HG03469 (cell line): ENCODE measurements around the gene NDUFAF7.
A peak's percentile ranks its signal among the peaks of the same experiment; 100 is the strongest.
"Not testable (repeated sequence)": the region's sequence is repeated elsewhere in the genome, so short reads cannot be mapped to it uniquely, and the experiment has no call there.

Source experiments
- ATAC-seq: cut with Tn5 transposase; IDR thresholded peaks from one replicate; pipeline ENCODE4 v1.9.1; 2021; ENCODE audit warnings: mild to moderate bottlenecking, moderate library complexity, moderate number of reproducible peaks; ENCODE audit not compliant: unreplicated experiment

Gene NDUFAF7, protein sequence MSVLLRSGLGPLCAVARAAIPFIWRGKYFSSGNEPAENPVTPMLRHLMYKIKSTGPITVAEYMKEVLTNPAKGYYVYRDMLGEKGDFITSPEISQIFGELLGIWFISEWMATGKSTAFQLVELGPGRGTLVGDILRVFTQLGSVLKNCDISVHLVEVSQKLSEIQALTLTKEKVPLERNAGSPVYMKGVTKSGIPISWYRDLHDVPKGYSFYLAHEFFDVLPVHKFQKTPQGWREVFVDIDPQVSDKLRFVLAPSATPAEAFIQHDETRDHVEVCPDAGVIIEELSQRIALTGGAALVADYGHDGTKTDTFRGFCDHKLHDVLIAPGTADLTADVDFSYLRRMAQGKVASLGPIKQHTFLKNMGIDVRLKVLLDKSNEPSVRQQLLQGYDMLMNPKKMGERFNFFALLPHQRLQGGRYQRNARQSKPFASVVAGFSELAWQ

DNA sequence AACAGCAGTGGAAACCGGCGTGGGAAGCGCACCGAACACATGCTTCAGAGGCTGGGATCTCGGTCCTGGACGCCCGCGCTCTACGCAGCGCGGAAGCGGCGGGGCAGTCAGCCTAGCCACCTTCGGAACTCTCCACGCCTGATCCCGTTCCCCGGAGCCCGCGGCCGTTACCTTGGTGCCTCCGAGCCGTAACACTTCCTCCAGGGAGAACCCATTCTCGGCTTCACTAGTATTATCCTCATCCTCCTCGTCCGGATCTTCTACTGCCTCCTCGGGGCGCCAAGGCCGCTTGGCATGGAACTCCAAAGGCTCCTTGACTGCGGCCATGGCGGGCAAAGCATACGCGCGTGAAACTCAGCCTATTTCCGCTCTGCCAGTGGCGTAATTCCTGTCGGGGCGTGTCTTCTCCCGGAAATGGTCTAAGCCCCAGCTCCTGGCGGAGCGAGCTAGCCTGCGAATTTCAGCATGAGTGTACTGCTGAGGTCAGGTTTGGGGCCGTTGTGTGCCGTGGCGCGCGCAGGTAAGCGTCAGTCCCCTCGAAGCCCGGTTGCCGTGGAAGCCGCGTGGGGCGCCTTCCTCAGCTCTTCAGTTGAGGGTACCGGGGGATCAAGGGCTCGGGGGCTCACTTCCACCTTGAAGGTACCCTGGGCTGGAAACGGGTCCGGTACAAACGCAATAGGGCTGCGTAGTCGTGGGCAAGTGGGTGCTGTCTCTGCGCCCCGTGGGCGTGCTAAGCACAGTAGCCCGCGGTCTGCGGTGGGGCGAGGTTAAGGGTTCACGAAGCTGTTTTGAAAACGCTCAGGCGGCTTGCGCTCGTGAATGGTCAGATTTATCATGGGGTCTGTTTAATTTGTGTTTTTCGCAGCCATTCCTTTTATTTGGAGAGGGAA is at the start of gene NDUFAF7, which contains the start of gene CEBPZ:
Gene NDUFAF7, plus strand, starts transcription at position 418 of the 890 bp plus-strand sequence. Its CDS starts 48 bp downstream, at position 466.
Gene CEBPZ, minus strand, starts transcription at position 356 of the 890 bp plus-strand sequence. Its CDS starts 29 bp downstream, at position 327.
- peak; percentile 87 for ATAC-seq

DNA sequence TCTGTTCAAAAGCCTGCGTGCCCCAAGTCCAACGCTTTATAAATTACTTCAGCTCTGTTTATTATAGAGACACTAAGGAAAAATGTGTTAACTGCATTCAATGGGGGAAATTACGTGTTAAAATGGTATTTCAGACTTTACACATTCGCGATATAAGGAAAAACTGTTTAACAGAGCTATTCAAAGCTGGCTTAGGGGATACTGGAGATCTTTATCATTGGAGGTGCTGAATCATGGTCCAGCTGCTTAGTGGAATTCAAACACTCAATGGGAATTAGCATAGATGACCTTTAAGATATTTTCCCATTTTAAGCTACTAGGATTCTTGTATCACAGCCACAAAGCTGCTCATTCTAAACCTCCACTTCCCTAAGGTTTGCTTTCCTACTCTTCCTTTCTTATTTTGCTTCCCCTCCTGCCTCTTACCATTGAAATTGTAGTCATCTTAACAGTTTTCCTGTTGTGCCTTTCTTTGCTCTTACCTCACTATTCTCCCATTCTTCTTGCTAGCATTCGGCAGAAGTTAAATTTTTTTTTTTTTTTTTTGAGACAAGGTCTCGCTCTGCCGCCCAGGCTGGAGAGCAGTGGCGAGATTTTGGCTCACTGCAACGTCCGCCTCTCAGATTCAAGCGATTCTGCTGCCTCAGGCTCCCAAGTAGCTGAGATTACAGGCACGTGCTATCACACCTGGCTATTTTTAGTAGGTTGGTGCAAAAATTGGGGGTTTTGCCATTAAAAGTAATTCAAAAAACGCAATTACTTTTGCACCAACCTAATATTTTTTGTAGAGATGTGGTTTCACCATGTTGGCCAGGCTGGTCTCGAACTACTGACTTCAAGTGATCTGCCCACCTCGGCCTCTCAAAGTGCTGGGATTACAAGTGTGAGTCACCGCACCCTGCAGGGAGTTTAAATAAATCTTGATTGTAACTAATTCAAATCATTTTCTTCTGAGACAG is 49.5 kb upstream of the NDUFAF7 start:
- ATAC-seq: no peak

DNA sequence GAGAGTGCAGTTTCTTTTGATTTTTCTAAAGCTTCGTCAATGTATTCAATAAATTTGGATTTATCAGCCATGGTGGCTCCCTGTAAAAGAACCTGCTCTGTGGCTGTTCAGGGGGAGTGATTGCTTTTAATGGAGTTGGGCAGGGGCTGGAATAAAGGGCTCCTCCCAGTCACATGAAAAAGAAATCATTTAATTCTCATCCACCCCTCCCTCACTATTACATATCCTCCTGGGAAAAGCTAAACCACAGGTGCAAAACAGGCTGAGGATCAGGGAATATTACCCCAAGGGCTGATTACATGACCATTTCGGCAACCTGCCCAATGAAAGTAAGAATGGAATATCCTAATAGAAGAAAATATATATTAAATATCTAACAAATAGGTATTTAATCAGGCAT is 42.9 kb upstream of the NDUFAF7 start, which contains the start of gene SULT6B1:
Gene SULT6B1, minus strand, starts transcription at position 101 of the 400 bp plus-strand sequence. Its CDS starts 30 bp downstream, at position 71.
- no peak for ATAC-seq

DNA sequence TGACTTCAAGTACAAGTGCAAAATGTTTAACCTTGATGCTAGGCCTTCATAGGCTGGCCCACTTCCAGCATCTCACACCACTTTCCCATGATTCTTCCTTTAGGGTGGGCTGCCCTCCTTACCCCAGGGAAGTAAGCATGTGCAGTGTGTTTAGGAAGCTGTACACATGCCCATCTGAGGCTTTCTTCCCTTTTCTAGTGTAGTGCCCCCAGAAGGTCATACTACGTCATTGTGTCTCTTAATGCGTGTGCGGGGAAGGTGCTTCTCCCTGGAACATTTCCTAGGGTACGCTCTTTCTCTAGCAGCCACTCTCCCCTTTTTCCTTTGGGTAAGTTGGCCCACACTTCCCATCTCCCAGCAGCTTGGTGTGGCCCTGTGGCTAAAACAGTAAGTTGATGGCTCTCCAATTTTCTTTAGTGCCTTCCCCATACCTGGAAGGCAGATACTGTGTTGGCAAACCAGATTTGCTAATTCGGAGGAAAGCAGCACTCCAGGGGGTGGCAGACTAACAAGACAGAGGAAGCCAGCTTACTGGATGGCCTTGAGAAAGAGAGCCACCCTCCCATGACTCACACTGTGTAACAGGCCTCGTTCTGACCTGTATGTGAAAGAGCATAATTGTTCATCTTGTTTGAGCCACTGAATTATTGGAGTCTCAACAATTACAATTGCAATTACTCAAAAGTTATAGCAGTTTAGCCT is 41.9 kb upstream of the NDUFAF7 start:
- no peak for ATAC-seq

GRCh38 chr2:37190290-37190689 is 41.2 kb upstream of the NDUFAF7 start:
- no peak for ATAC-seq

GRCh38 chr2:37191253-37191652 is 40.2 kb upstream of the NDUFAF7 start:
- no peak for ATAC-seq

- no peak for ATAC-seq
These were observed 39.7 kb upstream of the NDUFAF7 start for GRCh38 chr2:37191747-37192146.

GRCh38 chr2:37192551-37192950 is 38.9 kb upstream of the NDUFAF7 start:
- ATAC-seq: no peak

DNA sequence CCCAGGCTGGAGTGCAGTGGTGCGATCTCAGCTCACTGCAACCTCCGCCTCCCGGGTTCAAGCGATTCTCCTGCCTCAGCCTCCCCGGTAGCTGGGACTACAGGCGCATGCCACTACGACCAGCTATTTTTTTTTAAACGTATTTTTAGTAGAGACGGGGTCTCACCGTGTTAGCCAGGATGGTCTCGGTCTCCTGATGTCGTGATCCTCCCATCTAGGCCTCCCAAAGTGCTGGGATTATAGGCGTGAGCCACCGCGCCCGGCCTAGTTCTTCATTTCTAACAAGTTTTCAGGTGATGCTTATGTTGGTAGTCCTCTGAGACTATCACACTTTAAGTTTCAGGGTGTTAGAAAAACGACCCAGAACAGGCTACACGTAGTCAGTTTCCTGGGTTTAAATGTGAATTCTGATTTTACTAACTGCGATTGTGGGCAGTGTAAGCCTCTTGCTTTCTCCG is 35.6 kb upstream of the NDUFAF7 start:
- ATAC-seq: not testable (repeated sequence)

DNA sequence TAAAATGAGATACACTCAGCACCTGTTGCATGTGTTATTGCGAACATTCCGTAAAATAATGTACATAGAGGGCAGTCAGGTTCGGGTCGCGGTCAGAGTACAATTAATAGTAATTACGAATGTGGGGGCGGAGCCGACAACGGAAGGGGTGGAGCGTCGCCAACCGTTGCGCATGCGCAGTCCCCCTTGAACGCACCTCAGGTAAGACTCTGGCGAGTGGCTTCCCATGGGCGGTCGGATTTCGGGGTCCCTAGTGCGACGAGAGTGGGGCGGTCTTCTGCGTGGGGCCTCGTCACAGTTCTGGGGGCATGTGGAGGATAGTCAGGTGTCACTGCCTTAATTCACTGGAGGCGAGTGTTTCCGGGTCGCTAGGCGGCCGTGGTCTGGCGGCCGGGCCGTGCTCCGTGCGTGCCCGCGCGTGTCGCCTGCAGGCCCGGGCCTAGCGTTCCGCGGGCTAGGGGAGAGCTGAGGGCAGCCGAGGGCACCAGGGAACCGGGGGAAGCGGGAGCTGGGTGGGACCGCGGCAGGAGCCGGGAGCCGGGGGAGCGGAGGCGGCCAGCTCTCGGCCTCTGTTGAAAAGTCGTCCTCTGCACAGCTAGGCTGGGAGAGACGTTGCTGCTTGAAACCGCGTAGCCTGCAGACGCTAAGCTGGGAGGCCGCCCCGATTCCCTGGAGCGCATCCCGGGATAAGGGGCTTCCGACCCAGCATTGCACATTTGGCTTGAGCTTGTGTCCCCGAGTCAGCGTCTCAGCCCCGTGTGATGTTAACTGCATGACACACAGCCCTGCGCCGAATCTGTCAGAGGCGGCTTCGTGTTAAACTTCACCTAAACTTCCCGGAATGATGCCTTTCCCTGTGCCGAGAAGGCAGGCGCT is 34.9 kb upstream of the NDUFAF7 start, which contains the start of gene CEBPZOS:
Gene CEBPZOS, plus strand, starts transcription at position 177 of the 876 bp plus-strand sequence. CDS start 3,209 bp downstream, outside the sequence.
- ATAC-seq: peak; percentile 47

GRCh38 chr2:37198681-37199065 is 32.8 kb upstream of the NDUFAF7 start:
- no peak for ATAC-seq

- no peak for ATAC-seq
These were observed 30.2 kb upstream of the NDUFAF7 start for GRCh38 chr2:37201208-37201607.

GRCh38 chr2:37201766-37202165 is 29.7 kb upstream of the NDUFAF7 start:
- ATAC-seq: no peak

DNA sequence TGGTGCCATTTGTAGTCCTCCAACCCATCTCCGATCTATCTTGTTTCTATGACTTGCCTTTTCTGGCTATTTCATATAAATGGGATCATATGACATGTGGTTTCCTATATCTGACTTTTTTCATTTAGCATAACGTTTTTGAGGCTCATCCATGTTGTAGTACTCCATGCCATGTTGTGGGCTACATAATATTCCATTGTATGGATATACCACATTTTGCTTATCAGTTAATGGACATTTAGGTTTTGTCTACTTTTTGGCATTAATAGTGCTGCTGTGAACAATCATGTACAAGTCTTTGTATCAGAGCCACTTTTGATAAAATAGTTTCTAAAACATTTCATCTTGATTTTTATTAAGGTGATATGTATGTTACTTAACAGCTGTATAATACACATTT is 27.8 kb upstream of the NDUFAF7 start:
- no peak for ATAC-seq

DNA sequence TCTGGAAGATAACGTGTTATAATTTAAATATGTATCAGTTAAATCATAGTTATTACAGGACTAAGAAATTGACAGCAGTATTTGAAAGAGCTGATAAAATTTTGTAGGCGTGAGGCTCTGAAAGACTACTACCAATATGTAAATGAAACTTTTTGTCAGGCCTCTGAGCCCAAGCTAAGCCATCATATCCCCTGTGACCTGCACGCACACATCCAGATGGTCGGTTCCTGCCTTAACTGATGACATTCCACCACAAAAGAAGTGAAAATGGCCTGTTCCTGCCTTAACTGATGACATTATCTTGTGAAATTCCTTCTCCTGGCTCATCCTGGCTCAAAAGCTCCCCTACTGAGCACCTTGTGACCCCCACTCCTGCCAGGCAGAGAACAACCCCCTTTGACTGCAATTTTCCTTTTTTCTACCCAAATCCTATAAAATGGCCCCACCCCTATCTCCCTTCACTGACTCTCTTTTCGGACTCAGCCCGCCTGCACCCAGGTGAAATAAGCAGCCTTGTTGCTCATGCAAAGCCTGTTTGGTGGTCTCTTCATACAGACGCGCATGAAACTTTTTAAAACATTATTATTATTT is 26.3 kb upstream of the NDUFAF7 start:
- ATAC-seq: not testable (repeated sequence)

DNA sequence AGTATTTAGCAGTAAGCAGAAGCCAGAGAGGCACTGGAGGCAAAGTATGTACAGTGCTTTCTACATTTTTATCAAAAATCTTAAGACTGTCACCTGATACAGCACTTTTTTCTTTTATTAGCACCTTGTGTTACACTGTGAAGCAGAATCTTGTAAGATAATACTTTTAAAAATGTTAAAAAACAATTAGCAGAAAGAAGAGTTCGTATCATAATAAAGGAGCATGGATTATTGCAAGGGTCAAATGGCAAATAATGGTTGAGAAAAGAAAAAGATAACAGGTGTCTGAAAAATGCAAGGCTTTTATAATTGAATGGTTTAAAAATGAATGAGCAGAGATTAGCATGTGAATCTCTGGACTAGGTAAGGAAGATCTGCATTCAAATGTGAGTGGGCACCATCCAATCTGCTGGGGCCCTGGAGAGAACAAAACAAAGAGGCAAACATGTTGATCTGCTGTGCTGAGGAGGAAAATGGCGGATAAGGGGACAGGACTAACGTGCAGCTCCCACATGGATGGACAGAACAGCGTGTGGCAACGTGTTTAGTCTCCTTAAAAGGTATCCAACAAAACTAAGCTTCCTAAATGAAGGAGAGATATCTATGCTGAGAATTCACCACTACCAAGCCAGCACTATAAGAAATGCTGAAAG is 25.6 kb upstream of the NDUFAF7 start:
- ATAC-seq: no peak

DNA sequence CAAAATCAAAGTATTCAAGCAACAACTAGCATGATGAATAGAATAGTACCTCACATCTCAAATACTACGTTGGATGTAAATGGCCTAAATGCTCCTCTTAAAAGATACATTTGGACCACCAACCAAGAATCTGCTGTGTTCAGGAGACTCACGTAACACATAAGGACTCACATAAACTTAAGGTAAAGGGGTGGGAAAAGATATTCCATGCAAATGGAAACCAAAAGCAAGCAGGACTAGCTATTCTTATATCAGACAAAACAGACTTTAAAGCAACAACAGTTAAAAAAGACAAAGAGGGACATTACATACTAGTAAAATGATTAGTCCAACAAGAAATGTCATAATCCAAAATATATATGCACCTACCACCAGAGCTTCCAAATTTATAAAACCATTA is 24.7 kb upstream of the NDUFAF7 start:
- ATAC-seq: not testable (repeated sequence)
